Measurements from ENCODE around the gene VWC2L. TPM values are rescaled to one million over a fixed set of nuclear protein-coding genes. Genes with fewer than 3 reads are reported as not detected.

Gene VWC2L
- total RNA-seq, 4 donors from 2014 or later, result not detected

DNA sequence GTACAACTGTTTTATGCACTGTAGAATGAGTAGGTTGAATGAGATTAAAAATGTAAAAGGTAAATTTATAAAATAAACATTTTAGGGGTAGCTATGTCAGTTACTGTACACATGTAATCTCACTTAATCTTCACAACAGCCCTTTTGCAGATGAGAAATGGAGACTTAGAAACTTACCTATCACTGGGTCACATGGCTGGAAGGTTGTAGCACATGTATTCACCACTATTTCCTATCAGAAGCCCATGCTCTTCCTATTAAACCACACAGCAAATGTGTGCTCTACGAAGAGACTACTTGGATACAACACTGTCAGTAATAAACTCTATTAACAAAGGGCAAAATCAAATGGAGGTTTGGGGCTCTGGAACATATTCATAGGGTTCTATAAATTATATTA, 60.5 kb downstream of the VWC2L start:
- no peak overlapping the region for H3K4me3 ChIP-seq
- H3K27ac ChIP-seq, result no peak overlapping the region
- H3K9me3 ChIP-seq, result no peaks in the 10 kb centered on the region
- DNase-seq (no peak), ATAC-seq (no peak)
- intact Hi-C loops (cut with DNase I; ENCODE audit: low total_unique reads), result no loop called here
- no peak for TF ChIP-seq POLR2A (IDR thresholded peaks at IDR 0.05)
- TF ChIP-seq, protein P1, sequence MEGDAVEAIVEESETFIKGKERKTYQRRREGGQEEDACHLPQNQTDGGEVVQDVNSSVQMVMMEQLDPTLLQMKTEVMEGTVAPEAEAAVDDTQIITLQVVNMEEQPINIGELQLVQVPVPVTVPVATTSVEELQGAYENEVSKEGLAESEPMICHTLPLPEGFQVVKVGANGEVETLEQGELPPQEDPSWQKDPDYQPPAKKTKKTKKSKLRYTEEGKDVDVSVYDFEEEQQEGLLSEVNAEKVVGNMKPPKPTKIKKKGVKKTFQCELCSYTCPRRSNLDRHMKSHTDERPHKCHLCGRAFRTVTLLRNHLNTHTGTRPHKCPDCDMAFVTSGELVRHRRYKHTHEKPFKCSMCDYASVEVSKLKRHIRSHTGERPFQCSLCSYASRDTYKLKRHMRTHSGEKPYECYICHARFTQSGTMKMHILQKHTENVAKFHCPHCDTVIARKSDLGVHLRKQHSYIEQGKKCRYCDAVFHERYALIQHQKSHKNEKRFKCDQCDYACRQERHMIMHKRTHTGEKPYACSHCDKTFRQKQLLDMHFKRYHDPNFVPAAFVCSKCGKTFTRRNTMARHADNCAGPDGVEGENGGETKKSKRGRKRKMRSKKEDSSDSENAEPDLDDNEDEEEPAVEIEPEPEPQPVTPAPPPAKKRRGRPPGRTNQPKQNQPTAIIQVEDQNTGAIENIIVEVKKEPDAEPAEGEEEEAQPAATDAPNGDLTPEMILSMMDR (IDR thresholded peaks at IDR 0.05 in 4 of 5, conservative IDR thresholded peaks at IDR 0.05 in 1 of 5), result no peak
- no peaks in the 10 kb centered on the region for H3K4me1 ChIP-seq
- in situ Hi-C loops (cut with MboI; ENCODE audit: low sequenced_read_pairs in 4 of 4), result no loop called here
- no peaks in the 10 kb centered on the region for H3K36me3 ChIP-seq
- no peaks in the 10 kb centered on the region for H3K27me3 ChIP-seq

DNA sequence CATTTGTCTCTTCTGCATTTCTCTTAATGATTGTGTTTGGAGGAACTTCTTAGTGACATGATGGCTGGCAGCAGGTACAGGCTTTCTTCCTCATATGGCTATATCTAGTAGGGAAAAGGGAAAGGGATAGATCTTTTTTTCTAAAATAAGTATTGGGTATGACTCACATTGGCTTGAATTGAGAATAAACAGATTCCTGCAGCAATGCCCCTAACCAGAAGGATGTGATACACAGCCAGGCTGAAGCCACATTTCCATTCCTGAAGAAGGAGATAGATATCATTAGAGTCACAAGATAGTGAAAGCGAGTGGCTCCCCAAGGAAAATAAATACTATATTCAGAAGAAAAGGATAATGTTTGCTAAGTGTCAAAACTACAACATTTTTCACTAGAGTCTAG, 61.1 kb downstream of the VWC2L start:
- Histone ChIP-seq H3K36me3 (no peaks in the 10 kb centered on the region), H3K9me3 (no peaks in the 10 kb centered on the region), H3K27me3 (no peaks in the 10 kb centered on the region), H3K4me1 (no peaks in the 10 kb centered on the region), H3K4me3 (no peak overlapping the region), H3K27ac (no peak overlapping the region)
- DNase-seq (no peak), ATAC-seq (no peak)
- no peak for TF ChIP-seq POLR2A (IDR thresholded peaks at IDR 0.05)
- TF ChIP-seq, protein P1 (IDR thresholded peaks at IDR 0.05 in 4 of 5, conservative IDR thresholded peaks at IDR 0.05 in 1 of 5), result no peak
- intact Hi-C loops (cut with DNase I; ENCODE audit: low total_unique reads), result no loop called here
- in situ Hi-C loops (cut with MboI; ENCODE audit: low sequenced_read_pairs in 4 of 4), result no loop called here

DNA sequence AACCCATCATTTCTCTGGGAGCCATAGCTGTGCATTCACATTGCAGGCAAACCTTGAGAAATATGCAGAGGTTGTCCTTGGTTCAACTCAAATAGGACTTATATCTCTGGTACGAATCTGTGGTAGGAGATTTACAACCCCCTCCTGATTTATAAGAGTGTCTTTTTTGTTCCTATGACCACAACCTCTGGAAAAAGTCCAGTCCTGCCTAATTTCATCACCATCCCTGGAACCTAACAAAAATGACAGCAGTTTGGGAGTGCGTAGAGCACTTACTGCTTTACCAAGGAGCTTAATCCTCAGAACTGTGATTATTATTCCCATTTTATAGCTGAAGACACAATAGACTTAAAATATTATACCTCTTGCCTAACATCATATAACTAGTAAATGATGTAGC, 66.5 kb downstream of the VWC2L start:
- ATAC-seq, result no peak
- peak overlapping the region in 2 of 4 donors; percentile 14 to 17 for H3K27ac ChIP-seq
- DNase-seq, result no peak
- peaks cover 0 to 22% of the 10 kb centered on the region in 2 donors for H3K4me1 ChIP-seq
- intact Hi-C loops (cut with DNase I; ENCODE audit: low total_unique reads), result no loop called here
- no peaks in the 10 kb centered on the region for H3K27me3 ChIP-seq
- no peaks in the 10 kb centered on the region for H3K9me3 ChIP-seq
- no peak for TF ChIP-seq POLR2A (IDR thresholded peaks at IDR 0.05)
- TF ChIP-seq, protein P1 (IDR thresholded peaks at IDR 0.05 in 4 of 5, conservative IDR thresholded peaks at IDR 0.05 in 1 of 5), result no peak
- H3K36me3 ChIP-seq, result no peaks in the 10 kb centered on the region
- no peak overlapping the region for H3K4me3 ChIP-seq
- in situ Hi-C loops (cut with MboI; ENCODE audit: low sequenced_read_pairs in 4 of 4), result no loop called here

DNA sequence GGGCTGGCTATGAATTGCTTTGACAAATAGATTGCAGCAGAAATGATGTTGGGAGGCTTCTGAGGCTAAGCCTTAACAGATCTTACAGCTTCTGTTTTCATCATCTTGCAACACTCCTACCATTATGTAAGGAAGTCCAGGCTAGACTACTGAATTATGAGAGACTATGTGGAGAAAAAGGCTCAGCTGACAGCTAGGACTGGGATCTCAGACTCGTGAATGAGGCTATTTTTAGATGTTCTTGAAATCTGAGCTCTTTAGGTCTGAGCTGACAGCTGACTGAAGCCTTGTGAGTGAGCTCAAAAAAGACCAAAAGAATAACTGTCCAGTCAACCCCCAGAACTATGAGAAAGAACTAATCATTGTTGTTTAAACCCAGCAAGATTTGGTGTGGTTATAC, 70.3 kb downstream of the VWC2L start:
- peak; percentile 42 to 62 for DNase-seq
- Histone ChIP-seq H3K27me3 (no peaks in the 10 kb centered on the region), H3K27ac (peak overlapping the region; percentile 78 to 87 (median 84)), H3K4me1 (peaks cover 10 to 46% of the 10 kb centered on the region in 2 donors), H3K9me3 (no peaks in the 10 kb centered on the region), H3K4me3 (no peak overlapping the region), H3K36me3 (no peaks in the 10 kb centered on the region)
- peak; percentile 97 for ATAC-seq
- peak in 1 of 2 donors; percentile 42 for TF ChIP-seq POLR2A (IDR thresholded peaks at IDR 0.05)
- TF ChIP-seq, protein P1 (IDR thresholded peaks at IDR 0.05 in 4 of 5, conservative IDR thresholded peaks at IDR 0.05 in 1 of 5), result no peak
- intact Hi-C loops (cut with DNase I; ENCODE audit: low total_unique reads) (loop anchor here (10.0 kb wide), 2 partner anchors 264 to 636 kb away; no protein-coding TSS in a partner anchor), in situ Hi-C loops (cut with MboI; ENCODE audit: low sequenced_read_pairs in 4 of 4) (no loop called here)

DNA sequence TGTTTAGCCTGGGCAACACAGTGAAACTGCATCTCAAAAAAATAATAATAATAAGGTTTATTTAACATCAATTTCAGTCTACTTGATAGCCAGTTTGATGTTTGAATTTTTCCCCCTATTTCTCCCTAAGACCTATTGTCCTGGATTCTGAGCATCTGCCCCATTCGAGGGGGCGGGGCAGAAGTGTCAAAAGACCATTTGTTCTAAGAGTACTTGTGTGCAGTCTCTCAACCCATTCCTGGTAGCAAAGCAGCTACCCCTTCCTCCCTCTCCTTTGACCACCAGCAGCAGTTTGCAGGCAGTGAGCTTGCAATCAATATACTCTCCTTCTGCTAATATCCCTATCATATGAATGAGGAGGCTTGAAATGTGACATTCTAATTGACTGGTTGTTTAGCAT, 71.9 kb downstream of the VWC2L start:
- TF ChIP-seq, protein P1 (IDR thresholded peaks at IDR 0.05 in 4 of 5, conservative IDR thresholded peaks at IDR 0.05 in 1 of 5), result no peak
- no peak for TF ChIP-seq POLR2A (IDR thresholded peaks at IDR 0.05)
- in situ Hi-C loops (cut with MboI; ENCODE audit: low sequenced_read_pairs in 4 of 4), result no loop called here
- peak overlapping the region; percentile 78 to 87 (median 84) for H3K27ac ChIP-seq

More for the DNA sequence above, 71.9 kb downstream of the VWC2L start:
- H3K4me3 ChIP-seq, result no peak overlapping the region
- ATAC-seq (no peak), DNase-seq (no peak)
- peaks cover 10 to 46% of the 10 kb centered on the region in 2 donors for H3K4me1 ChIP-seq
- no peaks in the 10 kb centered on the region for H3K27me3 ChIP-seq
- intact Hi-C loops (cut with DNase I; ENCODE audit: low total_unique reads), result loop anchor here (10.0 kb wide), 2 partner anchors 262 to 638 kb away; no protein-coding TSS in a partner anchor
- H3K9me3 ChIP-seq, result no peaks in the 10 kb centered on the region
- no peaks in the 10 kb centered on the region for H3K36me3 ChIP-seq
